GM12878 (cell line): Measurements from ENCODE around the gene NUAK1. TPM values are rescaled to one million over a fixed set of nuclear protein-coding genes. Genes with fewer than 3 reads are reported as not detected.

Experiments
- ATF7 ChIP-seq: fragments of 450-650 bp; IDR thresholded peaks from 2 replicates; pipeline ENCODE4 v1.6.1; 2016; ENCODE audit warnings: low read depth, mild to moderate bottlenecking
- BACH1 ChIP-seq: fragments of 450-650 bp; IDR thresholded peaks from 2 replicates; pipeline ENCODE4 v1.6.1; 2017; ENCODE audit warnings: mild to moderate bottlenecking, borderline replicate concordance
- BCL3 ChIP-seq: IDR thresholded peaks from 2 replicates; pipeline ENCODE4 v1.6.1; 2011; ENCODE audit warnings: borderline replicate concordance, low read depth, mild to moderate bottlenecking, moderate library complexity, low read length; ENCODE audit not compliant: insufficient read depth, poor library complexity, severe bottlenecking
- BMI1 ChIP-seq: fragments of 450-650 bp; IDR thresholded peaks from 2 replicates; pipeline ENCODE4 v1.6.1; 2016; ENCODE audit warnings: mild to moderate bottlenecking, moderate library complexity, borderline replicate concordance
- CBFB ChIP-seq: IDR thresholded peaks from 2 replicates; pipeline ENCODE4 v1.6.1; 2016; ENCODE audit warnings: antibody characterized with exemption, low read depth
- CEBPB ChIP-seq, 2 experiments: fragments of 150-350 bp in 1 of 2; IDR thresholded peaks; 2 replicates each; pipeline ENCODE4 v1.6.1; 2012 to 2014; ENCODE audit warnings: low read depth in 2 of 2, low read length in 2 of 2, borderline replicate concordance in 1 of 2, inconsistent platforms in 1 of 2
- CHD1 ChIP-seq: IDR thresholded peaks from 2 replicates; pipeline ENCODE4 v1.6.1; 2012; ENCODE audit warnings: low read depth, low read length, improper control_type of control experiment
- DPF2 ChIP-seq: fragments of 450-650 bp; IDR thresholded peaks from 2 replicates; pipeline ENCODE4 v1.6.1; 2017; ENCODE audit warnings: mild to moderate bottlenecking
- EED ChIP-seq: sonication (generic); IDR thresholded peaks from 2 replicates; pipeline ENCODE4 v1.6.1; 2016; ENCODE audit warnings: antibody characterized with exemption, low read depth
- EP300 ChIP-seq, 2 experiments: fragments of 150-350 bp in 1 of 2; IDR thresholded peaks; 2 replicates each; pipeline ENCODE4 v1.6.1; 2011 to 2012; ENCODE audit warnings: low read depth in 2 of 2, low read length in 2 of 2, borderline replicate concordance in 1 of 2, improper control_type of control experiment in 1 of 2, inconsistent platforms in 1 of 2; ENCODE audit not compliant: control insufficient read depth in 1 of 2
- GATAD2B ChIP-seq: fragments of 450-650 bp; conservative IDR thresholded peaks from 2 replicates; pipeline ENCODE4 v1.6.1; 2017; ENCODE audit warnings: low read depth, mild to moderate bottlenecking, moderate library complexity
- HCFC1 ChIP-seq: fragments of 150-350 bp; IDR thresholded peaks from 2 replicates; pipeline ENCODE4 v1.6.1; 2014; ENCODE audit warnings: low read length
- HDAC6 ChIP-seq: fragments of 200-600 bp; sonication (generic); IDR thresholded peaks from one replicate; pipeline ENCODE4 v1.8.0; 2017; ENCODE audit warnings: antibody characterized with exemption; ENCODE audit not compliant: unreplicated experiment
- KAT2A ChIP-seq: conservative IDR thresholded peaks from 2 replicates; pipeline ENCODE4 v1.6.1; 2011; ENCODE audit warnings: low read depth, low read length; ENCODE audit not compliant: control insufficient read depth
- KLF5 ChIP-seq: fragments of 450-650 bp; IDR thresholded peaks from 2 replicates; pipeline ENCODE4 v1.6.1; 2014; ENCODE audit warnings: mild to moderate bottlenecking; ENCODE audit not compliant: partially characterized antibody
- NR2C1 ChIP-seq: fragments of 450-650 bp; IDR thresholded peaks from 2 replicates; pipeline ENCODE4 v1.6.1; 2017; ENCODE audit warnings: antibody characterized with exemption, mild to moderate bottlenecking, moderate library complexity
- POLR2AphosphoS2 ChIP-seq: IDR thresholded peaks from 2 replicates; pipeline ENCODE4 v1.6.1; 2011; ENCODE audit warnings: low read depth, mild to moderate bottlenecking, low read length, improper control_type of control experiment, moderate library complexity
- SRF ChIP-seq, 2 experiments: IDR thresholded peaks; 2 replicates each; pipeline ENCODE4 v1.6.1; 2011; ENCODE audit warnings: low read depth in 2 of 2, low read length in 2 of 2, mild to moderate bottlenecking in 1 of 2, moderate library complexity in 1 of 2
- ZNF24 ChIP-seq: fragments of 450-650 bp; IDR thresholded peaks from 2 replicates; pipeline ENCODE4 v1.6.1; 2017; ENCODE audit warnings: antibody characterized with exemption, mild to moderate bottlenecking
- ZSCAN29 ChIP-seq: fragments of 450-650 bp; IDR thresholded peaks from 2 replicates; pipeline ENCODE4 v1.6.1; 2017; ENCODE audit warnings: mild to moderate bottlenecking, moderate library complexity
- polyA plus RNA-seq, 11 experiments: library from polyadenylated mRNA; depleted of rRNA in 4 of 11; unstranded in 6 of 11; stranded (reverse) in 5 of 11; fragments of >200 nt; fragmentation: Nextera tagmentation in 4 of 11; fragmentation: Illumina TruSeq in 1 of 11; extraction: Ambion mirVana in 4 of 11; extraction: Trizol in 1 of 11; gene quantifications; 1 replicate in 1 of 11; 2 replicates in 10 of 11; pipeline versions ENCODE4 v1.2.1 to v1.2.3, GENCODE V29; 2011 to 2016; ENCODE audit warnings: inconsistent platforms in 2 of 11, missing spikeins in 2 of 11, low read depth in 1 of 11
- total RNA-seq, 4 experiments: library from RNA; depleted of rRNA in 3 of 4; stranded (reverse); fragments of >200 nt in 3 of 4; fragmentation: Illumina TruSeq in 1 of 4; extraction: Trizol in 1 of 4; gene quantifications; 2 replicates each; pipeline versions ENCODE4 v1.2.1 to v1.2.3, GENCODE V29; 2013 to 2021
- TF ChIP-seq, protein P1 (sequence below): IDR thresholded peaks from 2 replicates; pipeline ENCODE4 v1.6.1; 2011; ENCODE audit warnings: mild to moderate bottlenecking, low read depth, low read length, moderate library complexity; ENCODE audit not compliant: insufficient replicate concordance
- TF ChIP-seq, protein P2 (sequence below): fragments of 450-650 bp; IDR thresholded peaks from 2 replicates; pipeline ENCODE4 v1.6.1; 2018; ENCODE audit warnings: mild to moderate bottlenecking, low read depth, moderate library complexity; ENCODE audit not compliant: partially characterized antibody
- TF ChIP-seq, protein P3 (sequence below): IDR thresholded peaks from 2 replicates; pipeline ENCODE4 v1.6.1; 2012; ENCODE audit warnings: low read depth, low read length, improper control_type of control experiment
- TF ChIP-seq, protein P4 (sequence below): fragments of 150-350 bp; IDR thresholded peaks from 2 replicates; pipeline ENCODE4 v1.6.1; 2014; ENCODE audit warnings: mild to moderate bottlenecking, low read depth, low read length

Gene NUAK1
- total and polyA plus RNA-seq, 10 of the 15 experiments (the other 5 are each of a cell fraction or from before 2014, with no cell fraction given) = 0.03 to 0.42 (median 0.08) TPM; not detected in 2

DNA sequence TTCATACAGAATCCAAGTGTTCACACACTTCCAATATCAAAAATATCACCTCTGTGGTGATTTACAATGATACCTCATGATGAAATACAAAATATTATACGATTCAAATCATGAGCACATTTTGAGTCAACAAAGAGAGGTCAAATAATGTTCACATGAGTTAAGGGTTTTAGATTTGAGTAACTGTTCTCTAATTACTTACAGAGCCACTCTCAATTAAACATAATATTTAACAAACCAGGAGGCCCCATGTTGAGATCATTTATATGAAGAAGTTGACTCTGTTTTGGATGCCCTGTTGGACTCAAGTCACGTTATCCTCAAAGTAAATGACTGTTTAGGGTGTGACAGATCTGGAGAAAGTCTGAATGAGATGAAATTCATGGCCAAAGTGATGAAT lies 53.5 kb downstream of the NUAK1 start (continued):
- TF ChIP-seq BCL3 (no peak), EED (no peak), BMI1 (peak; percentile 58; the same call in 1 of the 2 replicates), HDAC6 (no peak), CEBPB (IDR thresholded peaks at IDR 0.05; ENCODE audit: borderline replicate concordance in 1 of 2, low read depth in 2 of 2, low read length in 2 of 2) (no peak), ZNF24 (no peak), CHD1 (no peak), DPF2 (peak; percentile 82), NR2C1 (no peak), CBFB (no peak), BACH1 (peak; percentile 61; the same call in 1 of the 2 replicates), POLR2AphosphoS2 (no peak), KAT2A (no peak), ATF7 (peak; percentile 57), KLF5 (no peak), SRF (IDR thresholded peaks at IDR 0.05; ENCODE audit: low read depth in 2 of 2, low read length in 2 of 2) (no peak), EP300 (IDR thresholded peaks at IDR 0.05; ENCODE audit: borderline replicate concordance in 1 of 2, control insufficient read depth in 1 of 2, low read depth in 2 of 2, low read length in 2 of 2) (peak; percentile 82 to 85; a peak in 3 of 4 replicates), ZSCAN29 (no peak), GATAD2B (no peak), HCFC1 (no peak)
- TF ChIP-seq, protein P1, sequence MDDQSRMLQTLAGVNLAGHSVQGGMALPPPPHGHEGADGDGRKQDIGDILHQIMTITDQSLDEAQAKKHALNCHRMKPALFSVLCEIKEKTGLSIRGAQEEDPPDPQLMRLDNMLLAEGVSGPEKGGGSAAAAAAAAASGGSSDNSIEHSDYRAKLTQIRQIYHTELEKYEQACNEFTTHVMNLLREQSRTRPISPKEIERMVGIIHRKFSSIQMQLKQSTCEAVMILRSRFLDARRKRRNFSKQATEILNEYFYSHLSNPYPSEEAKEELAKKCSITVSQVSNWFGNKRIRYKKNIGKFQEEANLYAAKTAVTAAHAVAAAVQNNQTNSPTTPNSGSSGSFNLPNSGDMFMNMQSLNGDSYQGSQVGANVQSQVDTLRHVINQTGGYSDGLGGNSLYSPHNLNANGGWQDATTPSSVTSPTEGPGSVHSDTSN = no peak
- TF ChIP-seq, protein P2, sequence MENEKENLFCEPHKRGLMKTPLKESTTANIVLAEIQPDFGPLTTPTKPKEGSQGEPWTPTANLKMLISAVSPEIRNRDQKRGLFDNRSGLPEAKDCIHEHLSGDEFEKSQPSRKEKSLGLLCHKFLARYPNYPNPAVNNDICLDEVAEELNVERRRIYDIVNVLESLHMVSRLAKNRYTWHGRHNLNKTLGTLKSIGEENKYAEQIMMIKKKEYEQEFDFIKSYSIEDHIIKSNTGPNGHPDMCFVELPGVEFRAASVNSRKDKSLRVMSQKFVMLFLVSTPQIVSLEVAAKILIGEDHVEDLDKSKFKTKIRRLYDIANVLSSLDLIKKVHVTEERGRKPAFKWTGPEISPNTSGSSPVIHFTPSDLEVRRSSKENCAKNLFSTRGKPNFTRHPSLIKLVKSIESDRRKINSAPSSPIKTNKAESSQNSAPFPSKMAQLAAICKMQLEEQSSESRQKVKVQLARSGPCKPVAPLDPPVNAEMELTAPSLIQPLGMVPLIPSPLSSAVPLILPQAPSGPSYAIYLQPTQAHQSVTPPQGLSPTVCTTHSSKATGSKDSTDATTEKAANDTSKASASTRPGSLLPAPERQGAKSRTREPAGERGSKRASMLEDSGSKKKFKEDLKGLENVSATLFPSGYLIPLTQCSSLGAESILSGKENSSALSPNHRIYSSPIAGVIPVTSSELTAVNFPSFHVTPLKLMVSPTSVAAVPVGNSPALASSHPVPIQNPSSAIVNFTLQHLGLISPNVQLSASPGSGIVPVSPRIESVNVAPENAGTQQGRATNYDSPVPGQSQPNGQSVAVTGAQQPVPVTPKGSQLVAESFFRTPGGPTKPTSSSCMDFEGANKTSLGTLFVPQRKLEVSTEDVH = no peak
- TF ChIP-seq, protein P3, sequence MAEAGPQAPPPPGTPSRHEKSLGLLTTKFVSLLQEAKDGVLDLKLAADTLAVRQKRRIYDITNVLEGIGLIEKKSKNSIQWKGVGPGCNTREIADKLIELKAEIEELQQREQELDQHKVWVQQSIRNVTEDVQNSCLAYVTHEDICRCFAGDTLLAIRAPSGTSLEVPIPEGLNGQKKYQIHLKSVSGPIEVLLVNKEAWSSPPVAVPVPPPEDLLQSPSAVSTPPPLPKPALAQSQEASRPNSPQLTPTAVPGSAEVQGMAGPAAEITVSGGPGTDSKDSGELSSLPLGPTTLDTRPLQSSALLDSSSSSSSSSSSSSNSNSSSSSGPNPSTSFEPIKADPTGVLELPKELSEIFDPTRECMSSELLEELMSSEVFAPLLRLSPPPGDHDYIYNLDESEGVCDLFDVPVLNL = no peak
- TF ChIP-seq, protein P4, sequence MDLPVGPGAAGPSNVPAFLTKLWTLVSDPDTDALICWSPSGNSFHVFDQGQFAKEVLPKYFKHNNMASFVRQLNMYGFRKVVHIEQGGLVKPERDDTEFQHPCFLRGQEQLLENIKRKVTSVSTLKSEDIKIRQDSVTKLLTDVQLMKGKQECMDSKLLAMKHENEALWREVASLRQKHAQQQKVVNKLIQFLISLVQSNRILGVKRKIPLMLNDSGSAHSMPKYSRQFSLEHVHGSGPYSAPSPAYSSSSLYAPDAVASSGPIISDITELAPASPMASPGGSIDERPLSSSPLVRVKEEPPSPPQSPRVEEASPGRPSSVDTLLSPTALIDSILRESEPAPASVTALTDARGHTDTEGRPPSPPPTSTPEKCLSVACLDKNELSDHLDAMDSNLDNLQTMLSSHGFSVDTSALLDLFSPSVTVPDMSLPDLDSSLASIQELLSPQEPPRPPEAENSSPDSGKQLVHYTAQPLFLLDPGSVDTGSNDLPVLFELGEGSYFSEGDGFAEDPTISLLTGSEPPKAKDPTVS = no peak
